Lower leg skin (tissue), 3 donors: ENCODE results near the gene GPC3.

Experiments
- POLR2A ChIP-seq, 2 donors: fragments of 450-650 bp; IDR thresholded peaks; one replicate each; pipeline ENCODE4 v1.6.1; 2016 to 2017; ENCODE audit warnings: antibody characterized with exemption in 2 of 2, mild to moderate bottlenecking in 1 of 2, moderate library complexity in 1 of 2
- TF ChIP-seq, protein P1 (sequence below), 3 donors: fragments of 450-650 bp; IDR thresholded peaks; one replicate each; pipeline ENCODE4 v1.5.1; 2016; ENCODE audit warnings: antibody characterized with exemption in 3 of 3, mild to moderate bottlenecking in 3 of 3, moderate library complexity in 2 of 3

DNA sequence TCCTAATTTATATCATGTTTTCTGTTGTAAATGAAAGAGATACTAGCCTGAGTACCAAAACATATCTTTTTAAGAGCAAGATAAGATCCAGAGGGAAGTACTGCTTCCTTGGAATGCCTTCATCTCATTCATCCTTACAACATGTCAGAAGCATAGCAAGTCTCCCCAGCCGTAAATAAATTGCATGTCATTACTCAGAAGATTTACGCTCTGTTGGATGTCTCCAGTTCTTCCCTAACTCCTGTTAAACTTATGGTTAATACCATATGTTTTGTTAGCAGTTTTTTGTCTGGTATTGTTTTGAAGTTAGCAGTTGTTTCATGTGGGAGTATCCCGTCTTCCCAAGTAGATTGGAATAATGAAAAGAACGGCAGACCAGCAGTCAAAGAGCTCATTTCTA lies 7.5 kb upstream of the GPC3 start:
- TF ChIP-seq, protein P1, sequence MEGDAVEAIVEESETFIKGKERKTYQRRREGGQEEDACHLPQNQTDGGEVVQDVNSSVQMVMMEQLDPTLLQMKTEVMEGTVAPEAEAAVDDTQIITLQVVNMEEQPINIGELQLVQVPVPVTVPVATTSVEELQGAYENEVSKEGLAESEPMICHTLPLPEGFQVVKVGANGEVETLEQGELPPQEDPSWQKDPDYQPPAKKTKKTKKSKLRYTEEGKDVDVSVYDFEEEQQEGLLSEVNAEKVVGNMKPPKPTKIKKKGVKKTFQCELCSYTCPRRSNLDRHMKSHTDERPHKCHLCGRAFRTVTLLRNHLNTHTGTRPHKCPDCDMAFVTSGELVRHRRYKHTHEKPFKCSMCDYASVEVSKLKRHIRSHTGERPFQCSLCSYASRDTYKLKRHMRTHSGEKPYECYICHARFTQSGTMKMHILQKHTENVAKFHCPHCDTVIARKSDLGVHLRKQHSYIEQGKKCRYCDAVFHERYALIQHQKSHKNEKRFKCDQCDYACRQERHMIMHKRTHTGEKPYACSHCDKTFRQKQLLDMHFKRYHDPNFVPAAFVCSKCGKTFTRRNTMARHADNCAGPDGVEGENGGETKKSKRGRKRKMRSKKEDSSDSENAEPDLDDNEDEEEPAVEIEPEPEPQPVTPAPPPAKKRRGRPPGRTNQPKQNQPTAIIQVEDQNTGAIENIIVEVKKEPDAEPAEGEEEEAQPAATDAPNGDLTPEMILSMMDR (IDR thresholded peaks at IDR 0.05): no peak
- no peak for TF ChIP-seq POLR2A (IDR thresholded peaks at IDR 0.05)
